Neuronal stem cell (in vitro differentiated cells): Measurements from ENCODE around the gene MAP3K3.

Experiments
- DNase-seq: peaks from one replicate; pipeline ENCODE4 v3.0.0-alpha.2; 2013; ENCODE audit warnings: low spot score
- H2AFZ ChIP-seq: one replicate; pipeline ENCODE4 v1.6.1; 2013; ENCODE audit warnings: mild to moderate bottlenecking, low read length, inconsistent platforms
- H2AK5ac ChIP-seq: 2 replicates; pipeline ENCODE4 v1.6.1; 2013; ENCODE audit warnings: low read depth, mild to moderate bottlenecking, inconsistent platforms, low read length, moderate library complexity, mixed read lengths
- H2BK120ac ChIP-seq: 2 replicates; pipeline ENCODE4 v1.6.1; 2013; ENCODE audit warnings: low read depth, mild to moderate bottlenecking, inconsistent platforms, low read length, moderate library complexity, mixed read lengths
- H2BK12ac ChIP-seq: one replicate; pipeline ENCODE4 v1.6.1; 2013; ENCODE audit warnings: low read length, inconsistent platforms
- H2BK15ac ChIP-seq: 2 replicates; pipeline ENCODE4 v1.6.1; 2013; ENCODE audit warnings: mild to moderate bottlenecking, low read length, inconsistent platforms, mixed read lengths
- H2BK5ac ChIP-seq: one replicate; pipeline ENCODE4 v1.6.1; 2013; ENCODE audit warnings: inconsistent platforms, mild to moderate bottlenecking, low read length, moderate library complexity
- H3K14ac ChIP-seq: one replicate; pipeline ENCODE4 v1.6.1; 2013; ENCODE audit warnings: low read length, inconsistent platforms
- H3K18ac ChIP-seq: 2 replicates; pipeline ENCODE4 v1.6.1; 2013; ENCODE audit warnings: low read length, inconsistent platforms
- H3K23ac ChIP-seq: 2 replicates; pipeline ENCODE4 v1.6.1; 2013; ENCODE audit warnings: low read depth, mild to moderate bottlenecking, mixed read lengths, low read length, inconsistent platforms; ENCODE audit not compliant: poor library complexity
- H3K27ac ChIP-seq: replicated peaks from 3 replicates; pipeline ENCODE4 v1.5.1; 2013; ENCODE audit warnings: low read length, inconsistent platforms
- H3K27me3 ChIP-seq, 3 experiments: 2 replicates each; pipeline ENCODE4 v1.6.1; 2013; ENCODE audit warnings: low read length in 3 of 3, mild to moderate bottlenecking in 2 of 3, inconsistent platforms in 1 of 3, low read depth in 1 of 3, mixed read lengths in 1 of 3, moderate library complexity in 1 of 3; ENCODE audit not compliant: control insufficient read depth in 3 of 3, insufficient read depth in 3 of 3
- H3K36me3 ChIP-seq, 2 donors: replicated peaks in 1 of 2; 2 replicates each; pipeline ENCODE4 v1.6.1; 2013; ENCODE audit warnings: low read length in 2 of 2; ENCODE audit not compliant: control insufficient read depth in 2 of 2, insufficient read depth in 2 of 2
- H3K4ac ChIP-seq: 2 replicates; pipeline ENCODE4 v1.6.1; 2013; ENCODE audit warnings: inconsistent platforms, mild to moderate bottlenecking, low read length, moderate library complexity
- H3K4me1 ChIP-seq, 2 donors: 1 replicate in 1 of 2; 2 replicates in 1 of 2; pipeline ENCODE4 v1.6.1; 2013; ENCODE audit warnings: low read length in 2 of 2, low read depth in 1 of 2; ENCODE audit not compliant: control insufficient read depth in 2 of 2, insufficient read depth in 1 of 2
- H3K4me2 ChIP-seq: one replicate; pipeline ENCODE4 v1.6.1; 2013; ENCODE audit warnings: mild to moderate bottlenecking, low read length, inconsistent platforms; ENCODE audit not compliant: insufficient read depth, poor library complexity, severe bottlenecking
- H3K4me3 ChIP-seq, 2 donors: 2 replicates each; pipeline ENCODE4 v1.5.1; 2013; ENCODE audit warnings: low read length in 2 of 2, mild to moderate bottlenecking in 2 of 2, inconsistent platforms in 1 of 2, moderate library complexity in 1 of 2
- H3K79me1 ChIP-seq: one replicate; pipeline ENCODE4 v1.6.1; 2013; ENCODE audit warnings: low read depth, mild to moderate bottlenecking, inconsistent platforms, low read length, moderate library complexity
- H3K9ac ChIP-seq: one replicate; pipeline ENCODE4 v1.6.1; 2013; ENCODE audit warnings: mild to moderate bottlenecking, low read depth, low read length, inconsistent platforms; ENCODE audit not compliant: poor library complexity
- H3K9me3 ChIP-seq, 2 donors: replicated peaks in 1 of 2; 2 replicates each; pipeline versions ENCODE3 to v1.6.1; 2013; ENCODE audit warnings: low read length in 2 of 2, mild to moderate bottlenecking in 2 of 2, inconsistent platforms in 1 of 2, low read depth in 1 of 2, mixed read lengths in 1 of 2, moderate library complexity in 1 of 2; ENCODE audit not compliant: control insufficient read depth in 2 of 2, insufficient read depth in 1 of 2
- H4K8ac ChIP-seq: one replicate; pipeline ENCODE4 v1.6.1; 2013; ENCODE audit warnings: low read depth, mild to moderate bottlenecking, inconsistent platforms, low read length, moderate library complexity
- H4K91ac ChIP-seq: one replicate; pipeline ENCODE4 v1.6.1; 2013; ENCODE audit warnings: low read length, low read depth, mild to moderate bottlenecking, inconsistent platforms; ENCODE audit not compliant: poor library complexity
- WGBS, 2 donors: extraction: QIAGEN DNeasy Blood & Tissue Kit; methylation state at CpG; one replicate each; pipeline ENCODE4 v1.1.7; 2013; ENCODE audit warnings: missing lambda C conversion rate in 2 of 2, mixed read lengths in 1 of 2; ENCODE audit not compliant: insufficient read length in 2 of 2, insufficient replicate concordance in 1 of 2; ENCODE audit errors: extremely low coverage in 2 of 2; 5-methylcytosine and 5-hydroxymethylcytosine counted together

The MAP3K3 gene

DNA sequence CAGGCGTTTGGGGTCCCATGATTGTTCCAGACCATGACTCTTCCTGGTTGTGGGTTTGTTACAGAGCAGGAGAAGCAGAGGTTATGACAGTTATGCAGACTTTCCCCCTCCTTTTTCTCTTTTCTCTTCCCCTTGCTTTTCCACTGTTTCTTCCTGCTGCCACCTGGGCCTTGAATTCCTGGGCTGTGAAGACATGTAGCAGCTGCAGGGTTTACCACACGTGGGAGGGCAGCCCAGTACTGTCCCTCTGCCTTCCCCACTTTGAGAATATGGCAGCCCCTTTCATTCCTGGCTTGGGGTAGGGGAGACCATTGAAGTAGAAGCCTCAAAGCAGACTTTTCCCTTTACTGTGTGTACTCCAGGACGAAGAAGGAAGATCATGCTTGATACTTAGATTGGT lies 29.4 kb upstream of the MAP3K3 start:
- H3K23ac ChIP-seq: no peak overlapping the region
- H3K4me2 ChIP-seq: no peak overlapping the region
- no peaks in the 10 kb centered on the region for H3K4me1 ChIP-seq
- H3K9ac ChIP-seq: no peak overlapping the region
- H2AK5ac ChIP-seq: no peak overlapping the region
- H3K18ac ChIP-seq: no peak overlapping the region
- no peaks in the 10 kb centered on the region for H3K9me3 ChIP-seq
- H2BK15ac ChIP-seq: no peak overlapping the region
- H3K36me3 ChIP-seq: peaks cover 33 to 66% of the 10 kb centered on the region in 2 donors
- no peak for DNase-seq
- H3K4ac ChIP-seq: no peak overlapping the region
- H4K8ac ChIP-seq: no peak overlapping the region
- H3K27ac ChIP-seq: no peak overlapping the region
- no peak overlapping the region for H2AFZ ChIP-seq
- H3K4me3 ChIP-seq: no peak overlapping the region
- WGBS, 2 donors: no CpG with 5 or more reads among the region's 3 CpGs
- no peak overlapping the region for H4K91ac ChIP-seq
- no peak overlapping the region for H2BK120ac ChIP-seq
- no peak overlapping the region for H2BK5ac ChIP-seq
- no peaks in the 10 kb centered on the region for H3K79me1 ChIP-seq
- no peaks in the 10 kb centered on the region for H3K27me3 ChIP-seq
- H2BK12ac ChIP-seq: no peak overlapping the region
- H3K14ac ChIP-seq: no peak overlapping the region

DNA sequence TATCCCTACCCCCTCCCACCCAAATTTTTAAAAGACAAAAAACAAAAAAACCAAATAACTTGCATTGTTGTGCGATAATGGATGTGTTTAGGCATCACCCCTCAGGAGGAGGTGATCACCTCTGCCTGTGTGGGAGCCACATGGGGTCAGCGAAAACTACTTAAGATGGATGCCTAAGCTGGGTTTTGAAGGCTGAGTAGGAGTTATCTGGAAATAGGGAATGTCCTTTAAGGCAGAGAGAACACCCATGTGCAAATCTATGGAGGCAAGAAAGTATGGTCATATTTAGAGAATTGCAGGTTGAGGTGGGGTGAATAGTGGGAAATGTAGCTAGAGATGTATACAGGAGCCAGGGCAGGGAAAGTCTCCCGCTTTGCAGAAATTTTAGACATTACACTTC lies 27.1 kb upstream of the MAP3K3 start:
- Histone ChIP-seq H3K27me3 (no peaks in the 10 kb centered on the region), H3K23ac (no peak overlapping the region), H4K8ac (no peak overlapping the region), H4K91ac (no peak overlapping the region), H3K4me2 (no peak overlapping the region), H2BK12ac (no peak overlapping the region), H3K9ac (no peak overlapping the region), H3K27ac (no peak overlapping the region), H3K14ac (no peak overlapping the region), H3K4me3 (no peak overlapping the region), H2BK120ac (no peak overlapping the region), H2BK15ac (no peak overlapping the region), H3K4me1 (peaks cover 0 to 2% of the 10 kb centered on the region in 2 donors), H2BK5ac (no peak overlapping the region), H3K79me1 (no peaks in the 10 kb centered on the region), H3K36me3 (peaks cover 19 to 43% of the 10 kb centered on the region in 2 donors), H3K18ac (no peak overlapping the region), H2AFZ (no peak overlapping the region), H2AK5ac (no peak overlapping the region), H3K9me3 (no peaks in the 10 kb centered on the region), H3K4ac (no peak overlapping the region)
- no peak for DNase-seq
- WGBS, 2 donors: no CpG with 5 or more reads among the region's 3 CpGs

DNA sequence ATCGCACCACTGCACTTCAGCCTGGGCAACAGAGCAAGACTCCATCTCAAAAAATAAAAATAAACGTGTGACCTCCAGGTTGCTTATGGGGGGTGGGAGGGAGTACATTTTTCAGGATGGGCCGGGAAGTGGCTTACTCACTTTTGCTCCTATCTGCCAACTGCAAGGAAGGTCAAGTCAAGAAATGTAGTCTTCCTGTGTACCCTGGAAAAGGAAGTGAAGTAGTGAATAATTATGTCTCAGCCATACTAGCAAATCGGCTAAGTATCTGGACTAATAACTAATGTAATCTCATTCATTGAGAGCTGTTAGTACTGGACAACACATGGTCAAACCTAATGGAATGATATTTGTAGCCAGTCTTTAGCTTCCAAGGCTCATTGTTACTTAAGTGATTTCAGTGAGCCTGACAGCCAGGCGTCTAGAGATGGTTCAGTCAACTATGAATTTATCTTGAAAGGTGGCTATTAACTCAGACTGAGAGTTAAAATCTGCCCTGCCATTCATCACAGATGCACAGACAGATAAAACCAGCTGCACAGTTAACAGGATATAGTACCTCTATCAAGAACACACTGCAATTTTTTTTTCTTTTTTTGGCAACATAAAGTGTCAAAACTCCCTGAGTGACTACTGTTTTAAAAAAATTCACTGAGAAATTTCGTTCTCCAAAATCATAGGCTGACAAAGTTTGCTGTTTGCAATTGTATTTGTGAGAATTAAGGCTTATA lies 25.2 kb upstream of the MAP3K3 start:
- H4K91ac ChIP-seq: no peak overlapping the region
- H2BK15ac ChIP-seq: no peak overlapping the region
- H2AK5ac ChIP-seq: no peak overlapping the region
- peaks cover 4% of the 10 kb centered on the region for H3K79me1 ChIP-seq
- H2BK120ac ChIP-seq: no peak overlapping the region
- no peak overlapping the region for H3K18ac ChIP-seq
- no peak overlapping the region for H3K4me2 ChIP-seq
- no peaks in the 10 kb centered on the region for H3K27me3 ChIP-seq
- H3K36me3 ChIP-seq: peaks cover 7 to 26% of the 10 kb centered on the region in 2 donors
- no peak overlapping the region for H2BK12ac ChIP-seq
- WGBS, 2 donors: no CpG with 5 or more reads among the region's 6 CpGs
- no peak overlapping the region for H3K4ac ChIP-seq
- no peaks in the 10 kb centered on the region for H3K9me3 ChIP-seq
- H2BK5ac ChIP-seq: no peak overlapping the region
- no peak overlapping the region for H3K9ac ChIP-seq
- no peak overlapping the region for H3K27ac ChIP-seq
- no peak overlapping the region for H3K14ac ChIP-seq
- H3K4me1 ChIP-seq: peaks cover 4 to 6% of the 10 kb centered on the region in 2 donors
- no peak overlapping the region for H2AFZ ChIP-seq
- H3K4me3 ChIP-seq: no peak overlapping the region
- H4K8ac ChIP-seq: no peak overlapping the region
- no peak for DNase-seq
- no peak overlapping the region for H3K23ac ChIP-seq

DNA sequence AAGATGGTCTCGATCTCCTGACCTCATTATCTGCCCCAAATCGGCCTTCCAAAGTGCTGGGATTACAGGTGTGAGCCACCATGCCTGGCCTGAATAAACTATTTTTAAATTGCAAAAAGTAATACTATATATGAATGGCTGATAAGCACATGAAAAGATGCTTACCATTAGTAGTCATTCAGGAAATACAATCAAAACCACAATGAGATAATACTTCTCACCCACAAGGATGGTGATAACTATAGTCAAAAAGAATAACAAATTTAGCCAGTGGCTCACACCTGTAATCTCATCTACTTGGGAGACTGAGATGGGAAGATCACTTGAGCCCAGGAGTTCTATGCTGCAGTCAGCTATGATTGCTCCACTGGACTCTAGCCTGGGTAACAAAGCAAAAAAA lies 23.9 kb upstream of the MAP3K3 start:
- H2BK15ac ChIP-seq: no peak overlapping the region
- no peak overlapping the region for H3K4ac ChIP-seq
- H3K27me3 ChIP-seq: no peaks in the 10 kb centered on the region
- no peak overlapping the region for H3K4me2 ChIP-seq
- WGBS, 2 donors: no CpG with 5 or more reads among the region's 2 CpGs
- no peak overlapping the region for H2AK5ac ChIP-seq
- H3K27ac ChIP-seq: no peak overlapping the region
- H3K14ac ChIP-seq: no peak overlapping the region
- peaks cover 4% of the 10 kb centered on the region for H3K79me1 ChIP-seq
- H3K18ac ChIP-seq: no peak overlapping the region
- peaks cover 4 to 6% of the 10 kb centered on the region in 2 donors for H3K4me1 ChIP-seq
- H3K23ac ChIP-seq: no peak overlapping the region
- no peak overlapping the region for H2BK120ac ChIP-seq
- no peaks in the 10 kb centered on the region for H3K9me3 ChIP-seq
- peaks cover 3 to 18% of the 10 kb centered on the region in 2 donors for H3K36me3 ChIP-seq
- H2AFZ ChIP-seq: no peak overlapping the region
- no peak overlapping the region for H4K91ac ChIP-seq
- no peak for DNase-seq
- no peak overlapping the region for H4K8ac ChIP-seq
- H3K4me3 ChIP-seq: no peak overlapping the region
- no peak overlapping the region for H2BK12ac ChIP-seq
- H3K9ac ChIP-seq: no peak overlapping the region
- no peak overlapping the region for H2BK5ac ChIP-seq
